ENCODE data around the gene PIGX.
"Not testable (repeated sequence)": the region's sequence is repeated elsewhere in the genome, so short reads cannot be mapped to it uniquely, and the experiment has no call there.

PIGX gene

GRCh38 chr3:196706327-196706726, 5.8 kb upstream of the PIGX start:
- no peak for TF ChIP-seq CTCF (conservative IDR thresholded peaks at IDR 0.05; ENCODE audit: low read depth, low read length)
- no peak overlapping the region for H3K4me3 ChIP-seq (ENCODE audit: low read length)
- no peak for DNase-seq (ENCODE audit: low read depth)

GRCh38 chr3:196706731-196707130, 5.4 kb upstream of the PIGX start:
- no peak overlapping the region for H3K4me3 ChIP-seq (ENCODE audit: low read length)
- DNase-seq (ENCODE audit: low read depth): no peak
- no peak for TF ChIP-seq CTCF (conservative IDR thresholded peaks at IDR 0.05; ENCODE audit: low read depth, low read length)

- H3K4me3 ChIP-seq (ENCODE audit: low read length): no peak overlapping the region
- TF ChIP-seq CTCF (conservative IDR thresholded peaks at IDR 0.05; ENCODE audit: low read depth, low read length): no peak
- no peak for DNase-seq (ENCODE audit: low read depth)
These were observed 4.6 kb upstream of the PIGX start for GRCh38 chr3:196707566-196707965.

GRCh38 chr3:196708467-196708866, 3.7 kb upstream of the PIGX start:
- DNase-seq (ENCODE audit: low read depth): peak; percentile 58
- H3K4me3 ChIP-seq (ENCODE audit: low read length): no peak overlapping the region
- no peak for TF ChIP-seq CTCF (conservative IDR thresholded peaks at IDR 0.05; ENCODE audit: low read depth, low read length)

- TF ChIP-seq CTCF (conservative IDR thresholded peaks at IDR 0.05; ENCODE audit: low read depth, low read length): no peak
- DNase-seq (ENCODE audit: low read depth): peak; percentile 11
- peak overlapping the region; percentile 88 for H3K4me3 ChIP-seq (ENCODE audit: low read length)
These were observed 587 bp downstream of the PIGX start for GRCh38 chr3:196712514-196713413.

GRCh38 chr3:196717162-196717561, 5.0 kb downstream of the PIGX start:
- H3K4me3 ChIP-seq (ENCODE audit: low read length); DNase-seq (ENCODE audit: low read depth): not testable (repeated sequence)

- no peak for TF ChIP-seq CTCF (conservative IDR thresholded peaks at IDR 0.05; ENCODE audit: low read depth, low read length)
- DNase-seq (ENCODE audit: low read depth): no peak
- H3K4me3 ChIP-seq (ENCODE audit: low read length): no peak overlapping the region
These were observed 8.9 kb downstream of the PIGX start for GRCh38 chr3:196721097-196721496.

Data from retinal pigment epithelial cell (primary cell).